Right hindlimb (tissue), 1 donor: Measurements from ENCODE around the gene FXYD6.
"Not testable (repeated sequence)": the region's sequence is repeated elsewhere in the genome, so short reads cannot be mapped to it uniquely, and the experiment has no call there.

Experiments
- DNase-seq: peaks from one replicate; pipeline ENCODE4 v3.0.0-alpha.2; 2018

The FXYD6 gene

DNA sequence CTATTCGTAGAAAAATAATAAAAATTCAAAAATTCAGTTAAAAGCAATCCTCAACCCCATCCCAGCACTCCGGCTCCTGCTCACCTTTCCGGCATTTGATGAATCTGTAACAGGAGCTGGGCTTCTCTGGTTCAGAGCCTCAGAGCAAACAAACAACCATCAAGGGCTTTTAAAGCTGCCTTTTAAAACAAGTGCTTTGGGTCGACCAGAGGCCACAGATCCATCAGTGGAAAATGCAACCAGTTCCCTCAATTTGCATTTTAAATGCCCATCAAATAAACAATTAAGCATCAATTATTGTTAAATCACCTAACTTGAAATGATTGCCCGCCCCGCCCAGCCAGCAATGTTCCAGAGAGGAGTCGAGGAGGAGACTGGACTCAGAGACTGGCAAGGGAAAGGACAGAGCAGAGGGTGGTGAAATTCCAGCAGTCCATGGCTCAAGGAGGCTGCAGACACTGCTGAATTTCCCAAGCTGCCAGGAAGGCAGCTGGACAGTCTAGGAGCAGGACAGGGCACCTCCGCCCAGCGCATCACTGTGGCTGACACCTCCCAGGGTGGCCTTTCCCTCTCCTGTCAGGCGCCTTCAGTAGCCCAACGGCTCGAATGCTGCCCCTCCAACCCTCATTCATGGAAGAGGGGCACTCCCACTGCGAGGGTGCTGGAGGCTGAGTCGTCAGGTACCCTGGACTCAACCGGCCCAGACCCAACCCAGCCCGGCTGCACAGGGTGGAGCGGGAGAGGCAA lies 7.5 kb downstream of the FXYD6 start:
- no peak for DNase-seq

DNA sequence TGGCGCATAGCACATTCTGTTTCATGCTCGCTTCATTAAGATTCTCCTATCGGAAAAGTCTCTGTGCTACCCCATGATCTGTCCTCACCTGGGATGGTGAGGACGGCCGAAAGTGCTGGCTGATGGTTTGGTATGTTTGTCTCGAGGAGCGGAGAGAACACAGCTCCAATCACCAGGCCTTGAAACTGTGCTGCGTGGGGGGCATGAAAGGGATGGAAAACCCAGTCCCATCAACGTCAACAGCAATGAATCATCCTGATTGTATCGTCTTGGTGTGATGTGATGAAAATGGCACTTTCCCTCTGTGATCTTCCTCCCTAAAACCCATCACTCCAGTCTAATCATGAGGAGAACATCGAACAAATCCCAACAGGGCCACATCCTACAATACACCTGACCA lies 8.4 kb downstream of the FXYD6 start:
- DNase-seq, result no peak

GRCh38 chr11:117866526-117866925 lies 9.9 kb downstream of the FXYD6 start:
- DNase-seq, result no peak

- DNase-seq, result not testable (repeated sequence)
Measured at GRCh38 chr11:117865546-117865945, 10.9 kb downstream of the FXYD6 start.

DNA sequence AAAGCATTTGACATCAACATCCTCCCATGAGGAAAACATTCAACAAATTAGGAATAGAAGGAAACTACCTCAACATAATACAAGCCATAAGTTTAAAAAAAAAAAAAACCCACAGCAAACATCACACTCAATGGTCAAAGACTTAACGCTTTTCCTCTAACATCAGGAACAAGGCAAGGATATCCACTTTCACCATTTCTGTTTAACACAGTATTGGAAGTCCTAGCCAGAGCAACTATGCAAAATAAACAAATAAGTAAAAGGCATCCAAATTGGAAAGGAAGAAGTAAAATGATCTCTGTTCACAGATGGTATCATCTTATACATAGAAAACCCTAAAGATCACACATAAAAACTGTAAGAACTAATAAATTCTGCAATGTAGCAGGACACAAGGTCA lies 13.1 kb downstream of the FXYD6 start:
- no peak for DNase-seq

DNA sequence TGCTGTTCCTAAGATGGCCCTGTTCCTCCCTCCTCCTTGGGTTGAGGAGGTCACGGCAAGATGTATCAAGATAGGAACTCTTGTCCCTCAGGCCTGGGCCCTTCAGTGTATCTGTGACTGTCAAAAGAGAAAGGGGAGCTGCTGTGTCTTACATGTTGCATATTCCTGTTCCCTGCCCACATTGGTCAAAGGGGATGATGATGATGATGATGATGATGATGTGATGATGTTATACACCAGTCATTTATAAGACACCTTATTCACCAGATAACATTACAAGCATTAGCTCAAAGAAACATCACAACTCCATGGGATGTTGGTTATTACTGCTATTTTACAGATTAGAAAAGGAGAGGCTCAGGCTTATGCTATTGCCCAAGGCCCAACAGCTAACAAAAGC lies 13.7 kb downstream of the FXYD6 start:
- DNase-seq, result no peak

DNA sequence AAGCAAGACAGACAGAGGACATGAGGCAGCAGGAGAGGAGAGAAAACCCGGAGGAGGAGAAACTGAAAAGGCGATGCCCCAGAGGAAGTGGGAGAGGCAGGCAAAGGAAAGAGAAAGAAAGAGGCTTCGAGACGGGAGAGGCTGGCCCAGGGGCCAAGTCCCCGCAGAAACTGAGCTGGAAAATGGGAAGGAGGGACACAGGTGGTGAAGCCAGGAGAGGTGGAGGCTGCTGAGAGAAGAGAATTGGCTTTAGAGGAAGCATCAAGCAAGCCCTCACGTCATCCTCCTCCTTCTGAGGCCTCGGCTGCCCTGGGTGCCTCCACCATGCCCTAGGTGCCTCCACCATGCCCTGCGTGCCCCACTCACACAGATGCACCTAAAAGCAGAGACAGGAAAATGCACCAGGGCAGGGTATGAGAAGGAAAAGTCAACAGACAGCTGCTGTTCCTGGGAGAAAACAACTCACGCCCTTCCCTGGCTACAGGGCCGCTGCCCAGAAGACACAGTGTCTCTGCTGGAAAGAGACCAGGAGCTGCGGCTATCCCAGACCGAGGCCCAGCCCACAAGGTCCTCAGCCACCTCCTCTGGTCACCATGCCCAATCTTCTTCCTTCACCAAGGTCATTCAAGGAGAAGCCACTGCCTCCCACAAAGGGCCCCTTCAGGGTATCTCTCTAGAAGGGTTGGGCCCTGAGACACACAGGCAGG lies 14.3 kb downstream of the FXYD6 start:
- no peak for DNase-seq

DNA sequence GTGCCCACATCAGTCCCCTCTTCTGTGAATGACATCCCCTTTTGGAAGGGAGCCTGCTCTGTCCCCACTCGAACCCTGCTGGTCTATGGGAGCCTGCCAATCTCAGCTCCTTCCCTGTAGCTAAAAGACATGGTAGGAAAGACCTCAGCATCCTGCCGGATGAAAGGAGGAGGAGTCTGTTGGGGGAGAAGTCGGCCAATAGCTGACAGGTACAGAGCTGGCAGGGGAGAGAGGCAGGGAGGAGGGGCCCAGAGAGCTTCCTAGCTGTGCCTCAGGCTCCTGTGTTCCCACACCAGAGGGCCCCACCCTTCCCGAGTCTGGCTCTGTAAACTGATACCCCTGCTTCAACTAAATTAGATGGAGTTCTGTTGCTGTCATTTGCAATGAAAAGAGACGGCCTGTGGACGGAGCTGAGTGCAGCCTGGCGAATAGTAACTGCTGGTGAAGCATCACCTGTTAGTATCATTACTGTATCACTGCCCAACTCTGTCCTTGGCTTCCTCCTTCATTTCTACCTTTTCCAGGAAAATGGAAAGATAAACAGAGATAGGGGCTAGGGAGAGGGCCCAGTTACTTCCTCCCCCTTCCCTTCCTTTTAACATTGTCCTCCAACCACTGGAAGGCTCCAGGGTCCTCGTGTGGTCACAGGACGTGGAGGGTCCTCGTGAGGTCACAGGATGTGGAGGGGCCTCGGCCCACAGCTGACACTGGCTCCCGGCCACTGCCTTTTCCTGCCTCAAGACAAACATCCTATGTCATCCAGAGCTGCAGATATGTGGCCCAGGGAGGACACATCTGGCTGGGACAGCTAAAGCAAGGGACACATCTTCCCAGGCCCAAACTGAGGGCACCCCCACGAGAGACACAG lies 15.1 kb downstream of the FXYD6 start:
- peak; percentile 82 for DNase-seq

DNA sequence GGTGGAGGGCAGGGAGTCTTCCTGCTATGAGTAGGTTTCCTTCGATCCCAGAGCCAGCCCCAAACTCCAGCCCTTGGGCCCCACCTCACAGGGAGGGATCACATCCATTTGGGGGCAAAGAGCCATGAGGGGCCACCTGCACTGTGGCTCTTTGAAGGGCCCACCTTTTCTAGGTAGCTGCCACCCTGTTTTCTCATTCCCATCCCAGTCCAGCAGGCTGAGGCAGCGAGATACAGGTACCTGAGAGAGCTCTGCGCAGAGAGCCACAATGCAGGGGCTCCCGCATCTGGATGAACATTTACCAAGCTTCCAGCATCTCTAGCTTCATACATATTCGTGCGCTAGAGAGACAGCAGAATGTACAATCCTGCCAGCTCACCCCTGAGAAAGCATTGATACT lies 16.3 kb downstream of the FXYD6 start:
- DNase-seq, result no peak

DNA sequence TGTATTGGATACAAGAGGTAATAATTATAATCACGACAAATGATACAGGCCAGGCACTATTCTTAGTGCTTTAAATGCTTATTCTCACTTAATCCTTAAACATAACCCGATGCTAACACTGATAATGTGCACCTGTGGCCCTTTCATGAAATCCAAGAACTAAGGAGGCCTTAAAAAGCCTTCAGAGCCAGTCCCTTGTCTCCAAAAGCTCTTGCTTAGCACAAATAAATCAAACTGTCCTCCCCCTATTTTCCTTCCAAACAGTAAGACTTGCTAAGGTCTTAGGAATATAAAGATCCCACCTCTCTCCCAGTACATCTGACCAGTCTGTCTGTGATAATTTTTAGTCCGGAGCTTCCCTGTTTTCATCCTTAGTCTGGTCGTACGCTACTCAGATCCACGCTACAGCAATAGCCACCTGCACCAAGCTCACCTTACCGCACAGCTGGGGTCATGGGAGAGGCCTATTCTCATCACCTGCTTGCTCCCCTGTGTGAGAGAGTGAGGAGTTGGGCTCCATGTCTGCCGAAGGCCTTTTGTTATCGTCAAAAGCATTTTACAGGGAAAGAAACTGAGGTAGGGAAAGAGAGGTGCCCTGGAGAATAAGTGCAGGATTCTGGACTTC lies 16.9 kb downstream of the FXYD6 start:
- DNase-seq, result no peak

- no peak for DNase-seq
Measured at GRCh38 chr11:117859061-117859460, 17.4 kb downstream of the FXYD6 start.

DNA sequence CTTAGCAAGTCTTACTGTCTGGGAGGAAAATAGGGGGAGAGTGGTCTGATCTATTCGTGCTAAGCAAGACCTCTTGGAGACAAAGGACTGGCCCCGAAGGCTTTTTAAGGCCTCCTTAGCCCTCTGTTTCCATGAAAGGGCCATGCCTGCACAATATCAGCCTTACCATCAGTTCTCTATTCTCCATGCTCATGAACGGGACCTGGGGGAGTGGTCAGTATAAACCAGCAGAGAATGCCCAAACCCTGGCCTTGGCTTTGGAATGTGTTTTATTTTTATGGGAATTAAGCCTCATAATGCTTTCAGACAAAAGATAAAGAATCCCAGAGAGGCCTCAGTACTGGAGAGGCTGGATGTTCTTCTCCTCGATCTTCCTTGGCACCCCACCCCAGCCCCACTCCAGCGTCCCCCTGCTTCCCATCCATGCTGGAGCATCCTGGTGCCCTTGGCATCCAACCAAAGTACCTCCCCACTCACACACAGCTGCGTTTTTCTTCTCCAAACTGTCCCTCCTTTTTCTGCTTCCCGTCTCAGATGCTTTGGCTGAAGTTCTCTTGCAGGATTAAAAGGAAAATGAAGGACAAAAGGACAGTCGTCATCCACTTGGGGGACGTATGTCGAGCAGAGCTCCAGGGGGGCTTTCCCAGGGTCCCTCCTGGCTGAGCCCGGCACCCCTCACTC lies 18.6 kb downstream of the FXYD6 start:
- DNase-seq, result no peak

GRCh38 chr11:117855912-117856651 lies 20.4 kb downstream of the FXYD6 start:
- DNase-seq, result no peak

DNA sequence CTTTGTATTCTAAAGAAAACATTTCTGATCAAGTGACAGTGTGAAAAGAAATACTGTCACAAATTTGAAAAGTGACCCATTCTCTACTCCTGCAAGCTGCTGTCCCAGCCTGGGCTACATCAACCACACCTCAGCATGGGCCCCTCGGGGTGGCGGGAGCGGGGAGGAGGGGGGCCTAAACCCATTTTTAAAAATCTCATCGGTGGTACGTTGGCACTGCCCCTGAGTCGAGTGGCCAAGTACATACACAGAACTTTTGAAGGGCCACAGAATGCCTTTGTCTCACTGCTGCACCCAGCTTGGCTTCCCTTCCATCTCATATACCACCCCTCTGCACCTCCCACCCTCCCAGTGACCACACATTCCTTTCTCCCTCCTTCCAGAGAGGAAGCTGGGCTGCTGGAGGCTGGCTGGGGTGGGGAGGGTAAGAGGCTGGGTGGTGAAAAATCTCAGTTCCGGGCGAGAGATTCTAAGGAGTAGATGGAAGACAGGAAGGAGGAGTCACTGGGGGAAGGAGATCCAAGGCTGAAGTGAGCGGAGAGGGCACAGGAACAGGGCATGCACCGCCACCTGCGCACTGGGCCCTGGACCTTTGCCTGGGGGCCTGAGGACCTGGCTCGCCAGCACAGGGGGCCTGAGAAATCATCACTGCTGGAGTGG lies 21.1 kb downstream of the FXYD6 start:
- peak; percentile 13 for DNase-seq

GRCh38 chr11:117852309-117852708 lies 24.1 kb downstream of the FXYD6 start:
- no peak for DNase-seq

DNA sequence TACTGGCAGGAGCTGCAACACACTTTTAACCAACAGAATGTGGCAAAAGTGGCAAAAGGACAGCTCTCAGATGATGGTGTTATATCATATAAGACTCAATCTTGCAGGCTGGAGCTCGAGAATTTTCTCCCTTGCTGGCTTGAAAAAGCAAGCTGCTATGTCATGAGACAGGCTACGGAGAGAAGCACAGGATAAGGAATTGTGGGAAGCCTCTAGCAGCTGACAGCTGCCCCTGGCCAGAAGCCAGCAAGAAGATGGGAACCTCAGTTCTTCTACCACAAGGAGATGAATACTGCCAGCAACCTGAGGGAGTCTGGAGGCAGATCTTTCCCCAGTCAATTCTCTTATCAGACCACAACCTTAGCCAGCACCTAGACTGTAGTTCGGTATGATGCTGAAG lies 24.6 kb downstream of the FXYD6 start:
- no peak for DNase-seq

GRCh38 chr11:117851106-117851505 lies 25.4 kb downstream of the FXYD6 start:
- DNase-seq, result peak; percentile 72

GRCh38 chr11:117849781-117850414 lies 26.6 kb downstream of the FXYD6 start:
- no peak for DNase-seq

GRCh38 chr11:117843666-117844484 lies 32.6 kb downstream of the FXYD6 start:
- peak; percentile 81 for DNase-seq
